ENCODE results near the gene FDX2. TPM values are rescaled to one million over a fixed set of nuclear protein-coding genes. Genes with fewer than 3 reads are reported as not detected.

Gene FDX2
- total and polyA plus RNA-seq, 7 experiments from 2014 or later: 5.7 to 19.4 (median 10.2) TPM

DNA sequence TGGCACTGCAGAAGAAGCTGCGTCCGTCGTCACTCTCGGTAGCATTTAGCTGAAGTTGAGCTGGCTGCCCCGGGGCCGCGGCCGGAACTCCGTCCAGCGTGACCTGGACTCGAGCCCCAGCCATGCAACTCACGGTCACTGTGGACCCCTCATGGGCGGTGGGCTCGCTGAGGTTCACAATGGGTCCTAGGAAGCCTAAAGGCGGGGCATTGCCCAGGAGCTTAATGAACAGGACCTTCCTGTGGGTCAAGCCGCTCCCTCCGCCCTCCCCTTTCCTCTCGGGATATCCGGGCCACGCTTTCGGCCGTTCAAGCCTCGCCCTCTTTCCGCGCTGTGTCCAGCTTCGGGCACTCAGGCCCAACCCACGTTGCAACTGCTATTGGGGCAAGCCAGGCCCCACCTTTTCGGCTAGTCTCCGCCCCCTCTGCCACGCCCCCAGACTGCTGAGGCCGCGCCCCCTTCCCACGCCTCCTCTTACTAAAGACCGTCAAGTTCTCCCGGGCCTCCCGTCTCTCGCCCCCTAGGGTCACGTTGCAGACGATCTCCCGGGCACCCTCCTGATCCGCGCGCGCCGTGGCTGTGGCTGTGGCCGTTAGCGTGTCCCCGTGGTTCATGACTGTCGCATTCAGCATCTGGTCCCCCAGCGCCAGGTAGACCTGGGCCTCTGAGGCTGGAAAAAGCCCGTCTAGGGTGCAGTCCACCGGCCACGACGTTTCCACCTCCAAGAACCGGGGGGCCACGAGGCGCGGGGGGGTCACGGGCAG, 19.0 kb upstream of the FDX2 start:
- Histone ChIP-seq H3K4me1 (ENCODE audit: control insufficient read depth in 2 of 2, insufficient read depth in 2 of 2, low read length in 2 of 2) (peaks cover 28 to 39% of the 10 kb centered on the region in 2 donors), H3K27me3 (ENCODE audit: control insufficient read depth in 2 of 2, insufficient read depth in 2 of 2, low read length in 2 of 2) (no peaks in the 10 kb centered on the region), H3K4me3 (ENCODE audit: low read length) (no peak overlapping the region), H3K27ac (ENCODE audit: low read depth, low read length) (no peak overlapping the region), H3K36me3 (ENCODE audit: control insufficient read depth in 2 of 3, insufficient read depth in 3 of 3, low read length in 3 of 3) (peaks cover 4 to 51% (median 4%) of the 10 kb centered on the region in 3 experiments), H3K9me3 (ENCODE audit: control insufficient read depth in 2 of 3, low read length in 3 of 3) (no peaks in the 10 kb centered on the region)
- DNase-seq (peak in 6 of 9 donors; percentile 15 to 64 (median 22)), ATAC-seq (no peak)
- H3K27ac Mint-ChIP-seq: peak overlapping the region in 4 of 9 donors; percentile 9 to 95 (median 55)
- POLR2A ChIA-PET: interaction anchor here (0.6 to 2.5 kb wide), 5 partner anchors 10 to 1844 kb away, joined by 3 to 11 read pairs (median 8); partner anchors contain the start of genes FDX2 and TYK2
- peaks cover 0 to 2% (median 0%) of the 10 kb centered on the region in 11 donors for H3K9me3 Mint-ChIP-seq
- CTCF ChIA-PET: interaction anchor here (0.7 to 1.1 kb wide), 2 partner anchors 53 to 227 kb away, joined by 3 read pairs; no protein-coding TSS in a partner anchor
- intact Hi-C loops (cut with micrococcal nuclease): loop anchor here (5.0 kb wide), 3 partner anchors 62 to 233 kb away; partner anchors contain the start of genes CDKN2D (in 1 of the 2), ICAM1 (in 1 of the 2) and KRI1 (in 1 of the 2)
- H3K4me3 Mint-ChIP-seq: peak overlapping the region in 5 of 10 donors; percentile 59 to 98 (median 66)
- H3K4me1 Mint-ChIP-seq: peaks cover 17 to 64% (median 47%) of the 10 kb centered on the region in 7 donors
- H3K36me3 Mint-ChIP-seq: peaks cover 0 to 23% (median 0%) of the 10 kb centered on the region in 5 donors
- H3K27me3 Mint-ChIP-seq: no peaks in the 10 kb centered on the region

DNA sequence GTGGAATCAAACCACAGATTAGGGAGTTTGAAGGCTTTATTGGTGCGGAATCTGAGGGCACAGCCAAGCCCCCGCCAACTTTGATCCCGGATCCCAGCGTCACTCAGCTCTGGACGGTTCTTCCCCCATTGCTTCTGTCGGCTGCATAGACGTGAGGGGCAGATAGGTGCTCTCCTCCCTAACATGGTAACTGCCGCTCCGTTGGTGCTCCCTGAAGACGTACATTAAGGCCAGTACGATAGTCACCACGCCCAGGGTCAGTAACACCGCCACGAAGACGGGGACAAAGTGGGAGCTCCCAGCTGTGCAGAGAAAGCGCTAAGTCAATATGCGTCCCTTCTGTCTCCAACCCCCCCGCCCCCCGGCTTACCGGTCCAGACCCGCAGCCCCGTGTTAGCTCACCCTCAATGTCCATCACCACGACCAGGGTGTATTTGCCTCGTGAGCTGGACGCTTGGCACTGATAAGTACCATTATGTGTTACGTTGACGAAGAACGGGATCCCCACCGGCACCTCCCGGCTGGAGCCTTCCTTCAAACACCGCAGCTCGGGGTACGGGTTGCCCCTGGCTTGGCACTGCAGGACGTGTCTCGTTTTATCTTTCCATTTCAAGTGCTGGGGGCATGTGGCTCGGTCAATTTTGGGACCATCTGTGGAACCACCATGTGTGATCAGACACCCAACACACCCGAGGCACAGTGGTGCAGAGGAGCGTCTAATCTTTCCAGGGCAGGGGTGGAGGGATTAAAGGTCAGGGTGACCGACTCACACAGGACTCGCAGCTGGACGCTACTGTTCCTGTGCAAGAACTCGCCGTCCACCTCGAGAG, 18.2 kb upstream of the FDX2 start:
- H3K4me3 Mint-ChIP-seq: peak overlapping the region; percentile 89 to 98 (median 93)
- H3K36me3 Mint-ChIP-seq: peaks cover 0 to 27% (median 0%) of the 10 kb centered on the region in 5 donors
- H3K27me3 Mint-ChIP-seq: no peaks in the 10 kb centered on the region
- Histone ChIP-seq H3K4me1 (ENCODE audit: control insufficient read depth in 2 of 2, insufficient read depth in 2 of 2, low read length in 2 of 2) (peaks cover 24 to 37% of the 10 kb centered on the region in 2 donors), H3K4me3 (ENCODE audit: low read length) (peak overlapping the region; percentile 89), H3K36me3 (ENCODE audit: control insufficient read depth in 2 of 3, insufficient read depth in 3 of 3, low read length in 3 of 3) (peaks cover 4 to 59% (median 12%) of the 10 kb centered on the region in 3 experiments), H3K9me3 (ENCODE audit: control insufficient read depth in 2 of 3, low read length in 3 of 3) (no peaks in the 10 kb centered on the region), H3K27me3 (ENCODE audit: control insufficient read depth in 2 of 2, insufficient read depth in 2 of 2, low read length in 2 of 2) (no peaks in the 10 kb centered on the region), H3K27ac (ENCODE audit: low read depth, low read length) (peak overlapping the region; percentile 91)
- peaks cover 0 to 2% (median 0%) of the 10 kb centered on the region in 11 donors for H3K9me3 Mint-ChIP-seq
- intact Hi-C loops (cut with micrococcal nuclease): loop anchor here (1.0 to 5.0 kb wide), 17 partner anchors 17 to 627 kb away; partner anchors contain the start of genes CDC37 (in 2 of the 2), TYK2 (in 2 of the 2), CDKN2D (in 1 of the 2) and DNMT1 (in 1 of the 2)
- H3K27ac Mint-ChIP-seq: peak overlapping the region; percentile 85 to 97 (median 95)
- CTCF ChIA-PET: interaction anchor here (0.7 to 1.1 kb wide), 2 partner anchors 54 to 226 kb away, joined by 3 read pairs; no protein-coding TSS in a partner anchor
- H3K4me1 Mint-ChIP-seq: peaks cover 14 to 56% (median 41%) of the 10 kb centered on the region in 7 donors
- POLR2A ChIA-PET: interaction anchor here (0.5 to 2.5 kb wide), 12 partner anchors 11 to 1991 kb away, joined by 3 to 11 read pairs (median 4); partner anchors contain the start of genes DNMT1, FDX2, ICAM1 and ICAM5
- DNase-seq (no peak), ATAC-seq (no peak)

DNA sequence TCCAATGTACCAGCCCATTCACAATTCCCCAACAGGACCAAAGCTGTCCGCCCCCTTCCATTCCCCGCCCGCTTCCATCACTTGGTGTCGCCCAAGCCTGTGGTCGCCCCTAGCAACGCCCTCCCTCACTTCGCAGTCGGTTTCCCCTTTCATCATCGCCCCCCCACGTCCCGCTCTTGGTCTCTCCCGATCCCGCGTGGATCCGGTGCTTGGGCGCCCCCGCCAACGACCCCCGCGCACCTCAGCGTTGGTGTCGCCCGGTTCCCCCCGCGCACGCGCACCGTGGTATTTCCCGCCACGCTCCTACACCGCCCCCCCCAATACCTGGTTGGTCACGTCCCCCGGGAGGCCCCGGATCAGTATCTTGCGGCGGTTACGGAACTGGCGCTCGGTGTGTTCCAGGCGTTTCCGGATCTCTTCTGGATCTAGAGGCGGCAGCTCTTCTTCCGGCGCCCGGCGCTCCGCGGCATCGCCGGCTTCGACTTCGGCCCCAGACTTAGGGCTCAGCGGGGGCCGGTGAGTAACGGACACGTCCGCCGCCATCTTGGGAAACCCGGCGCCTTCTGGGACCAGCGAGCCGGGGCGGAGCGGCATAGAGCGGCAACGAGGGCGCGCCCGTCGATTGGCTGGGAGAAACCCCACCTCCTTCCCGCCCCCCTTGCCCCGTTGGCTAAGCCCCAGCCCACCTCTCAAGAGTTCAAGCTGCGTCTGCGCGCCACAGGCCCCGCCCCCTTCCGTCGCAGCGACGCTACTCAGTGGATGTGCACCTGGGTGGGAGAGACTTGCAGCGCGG, 17.3 kb upstream of the FDX2 start, which contains the start of gene RAVER1:
Gene RAVER1 (minus strand): TSS at position 565 of the 793 bp plus-strand sequence. CDS start 22 bp downstream, at position 543.
- H3K27ac Mint-ChIP-seq: peak within 1 kb of the TSS; percentile 85 to 97 (median 95)
- intact Hi-C loops (cut with micrococcal nuclease): loop anchor here (1.0 to 5.0 kb wide), 17 partner anchors 16 to 628 kb away; partner anchors contain the start of genes CDC37 (in 2 of the 2), TYK2 (in 2 of the 2), CDKN2D (in 1 of the 2) and DNMT1 (in 1 of the 2)

DNA sequence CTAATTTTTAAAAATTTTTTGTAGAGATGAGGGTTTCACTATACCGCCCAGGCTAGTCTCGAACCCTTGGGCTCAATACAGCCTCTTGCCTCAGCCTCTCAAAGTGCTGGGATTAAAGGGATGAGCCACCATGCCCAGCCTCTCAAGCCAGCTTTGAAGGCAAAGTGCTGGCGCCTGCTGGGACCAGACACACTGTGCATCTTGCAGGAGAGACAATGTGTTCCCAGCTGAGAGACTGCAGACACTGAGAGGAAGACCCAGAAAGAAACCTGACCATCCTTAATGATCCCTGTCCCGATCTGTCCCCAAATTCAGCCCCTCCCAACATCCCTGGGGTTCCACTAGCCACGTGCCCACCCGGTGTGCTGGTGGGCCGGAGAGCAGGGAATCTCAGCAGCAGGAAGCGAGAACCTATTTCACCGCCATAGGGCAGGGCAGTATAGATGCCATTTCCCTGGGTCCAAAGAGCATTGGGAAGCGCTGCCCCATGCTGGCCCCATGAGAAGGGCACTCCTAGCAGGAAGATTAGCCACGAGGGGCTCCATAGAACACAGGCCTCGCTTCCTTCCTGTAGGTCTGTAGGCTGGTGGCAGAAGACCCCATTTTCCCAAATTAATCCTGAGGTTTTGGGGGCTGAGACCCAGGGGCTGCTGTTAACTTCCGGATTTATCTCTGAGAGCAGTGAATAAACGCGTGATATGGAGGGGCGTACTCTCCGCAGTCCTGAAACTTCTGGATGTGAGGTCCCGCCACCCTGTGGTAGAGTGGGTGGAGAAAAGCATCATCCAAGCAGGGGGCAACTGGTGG, 16.5 kb upstream of the FDX2 start:
- Histone ChIP-seq H3K9me3 (ENCODE audit: control insufficient read depth in 2 of 3, low read length in 3 of 3) (no peaks in the 10 kb centered on the region), H3K27ac (ENCODE audit: low read depth, low read length) (peak overlapping the region; percentile 91), H3K4me3 (ENCODE audit: low read length) (peak overlapping the region; percentile 89), H3K27me3 (ENCODE audit: control insufficient read depth in 2 of 2, insufficient read depth in 2 of 2, low read length in 2 of 2) (no peaks in the 10 kb centered on the region), H3K4me1 (ENCODE audit: control insufficient read depth in 2 of 2, insufficient read depth in 2 of 2, low read length in 2 of 2) (peaks cover 17 to 30% of the 10 kb centered on the region in 2 donors), H3K36me3 (ENCODE audit: control insufficient read depth in 2 of 3, insufficient read depth in 3 of 3, low read length in 3 of 3) (peaks cover 4 to 75% (median 18%) of the 10 kb centered on the region in 3 experiments)
- intact Hi-C loops (cut with micrococcal nuclease): loop anchor here (2.0 to 5.0 kb wide), 7 partner anchors 16 to 628 kb away; partner anchors contain the start of genes CDC37 (in 1 of the 2), CDKN2D (in 1 of the 2), FDX2 (in 1 of the 2) and ICAM1 (in 1 of the 2)
- Mint-ChIP-seq H3K4me3 (peak overlapping the region; percentile 89 to 98 (median 93)), H3K27me3 (no peaks in the 10 kb centered on the region), H3K36me3 (peaks cover 0 to 24% (median 0%) of the 10 kb centered on the region in 5 donors), H3K9me3 (peaks cover 0 to 2% (median 0%) of the 10 kb centered on the region in 11 donors), H3K27ac (peak overlapping the region; percentile 85 to 97 (median 95)), H3K4me1 (peaks cover 6 to 46% (median 32%) of the 10 kb centered on the region in 7 donors)
- POLR2A ChIA-PET: interaction anchor here (1.7 to 2.5 kb wide), 5 partner anchors 9 to 61 kb away, joined by 4 to 11 read pairs (median 8); partner anchors contain the start of genes FDX2, ICAM1 and TYK2
- DNase-seq: no peak
- CTCF ChIA-PET: interaction anchor here (0.6 kb wide), 1 partner anchor 25 kb away, joined by 4 read pairs; no protein-coding TSS in a partner anchor
- no peak for ATAC-seq

More for the DNA sequence above, 17.3 kb upstream of the FDX2 start, which contains the start of gene RAVER1:
- H3K36me3 ChIP-seq (ENCODE audit: control insufficient read depth in 2 of 3, insufficient read depth in 3 of 3, low read length in 3 of 3): peaks cover 4 to 67% (median 17%) of the 10 kb centered on the region in 3 experiments
- H3K27me3 ChIP-seq (ENCODE audit: control insufficient read depth in 2 of 2, insufficient read depth in 2 of 2, low read length in 2 of 2): no peaks in the 10 kb centered on the region
- H3K9me3 ChIP-seq (ENCODE audit: control insufficient read depth in 2 of 3, low read length in 3 of 3): no peaks in the 10 kb centered on the region
- Mint-ChIP-seq H3K4me3 (peak within 1 kb of the TSS; percentile 89 to 98 (median 93)), H3K9me3 (peaks cover 0 to 2% (median 0%) of the 10 kb centered on the region in 11 donors), H3K36me3 (peaks cover 0 to 24% (median 0%) of the 10 kb centered on the region in 5 donors), H3K27me3 (no peaks in the 10 kb centered on the region), H3K4me1 (peaks cover 6 to 48% (median 33%) of the 10 kb centered on the region in 7 donors)
- H3K27ac ChIP-seq (ENCODE audit: low read depth, low read length): peak within 1 kb of the TSS; percentile 91
- CTCF ChIA-PET: no interaction called here
- POLR2A ChIA-PET: interaction anchor here (0.5 to 2.5 kb wide), 10 partner anchors 10 to 1990 kb away, joined by 3 to 11 read pairs (median 4); partner anchors contain the start of genes DNMT1, FDX2, ICAM1 and ICAM5
- H3K4me1 ChIP-seq (ENCODE audit: control insufficient read depth in 2 of 2, insufficient read depth in 2 of 2, low read length in 2 of 2): peaks cover 17 to 31% of the 10 kb centered on the region in 2 donors
- peak; percentile 86 to 98 (median 97) for DNase-seq
- H3K4me3 ChIP-seq (ENCODE audit: low read length): peak within 1 kb of the TSS; percentile 89
- ATAC-seq: peak; percentile 98

All from naive thymus-derived CD4-positive, alpha-beta T cell (primary cell).